ENCODE results near the gene ENOX1.
"Not testable (repeated sequence)": the region's sequence is repeated elsewhere in the genome, so short reads cannot be mapped to it uniquely, and the experiment has no call there.

Gene ENOX1

DNA sequence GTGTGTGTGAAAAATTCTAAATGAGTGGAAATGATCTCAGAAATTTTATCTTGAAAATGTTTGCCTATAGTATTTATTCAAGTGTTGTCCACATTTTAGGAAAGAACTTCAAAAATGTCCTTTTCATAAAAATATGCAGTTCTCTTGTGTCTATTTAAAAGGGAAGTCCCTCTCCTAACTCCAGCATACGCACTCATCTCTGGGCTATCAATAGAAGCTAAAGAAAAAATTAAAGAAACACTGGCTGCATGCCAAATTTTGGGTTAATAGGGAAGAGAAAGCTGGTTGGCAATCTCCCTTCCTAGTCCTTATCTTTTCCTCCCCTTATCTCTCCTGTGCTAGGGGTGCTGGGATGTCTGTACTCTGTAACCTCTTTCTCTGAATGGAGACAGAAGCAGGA is 313.3 kb downstream of the ENOX1 start:
- no peak for DNase-seq

DNA sequence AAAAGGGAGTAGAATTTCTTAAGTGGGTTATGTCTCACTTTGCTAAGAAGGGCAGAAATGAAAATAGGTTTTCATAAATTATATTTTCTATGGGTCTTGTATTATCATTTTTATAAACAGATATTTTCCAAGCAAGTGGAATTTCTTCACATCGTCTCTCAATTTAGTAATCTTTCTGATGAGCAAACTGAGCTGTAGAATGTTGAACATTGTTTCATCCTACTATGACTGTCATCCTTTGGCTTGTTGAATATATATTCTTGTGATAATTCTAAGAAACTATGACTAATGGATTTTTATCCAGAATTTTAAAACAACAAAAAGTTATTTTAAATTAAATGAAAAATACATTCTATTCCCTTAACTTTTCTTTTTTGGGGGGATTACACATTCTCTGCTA is 313.8 kb downstream of the ENOX1 start:
- DNase-seq: peak; percentile 2

DNA sequence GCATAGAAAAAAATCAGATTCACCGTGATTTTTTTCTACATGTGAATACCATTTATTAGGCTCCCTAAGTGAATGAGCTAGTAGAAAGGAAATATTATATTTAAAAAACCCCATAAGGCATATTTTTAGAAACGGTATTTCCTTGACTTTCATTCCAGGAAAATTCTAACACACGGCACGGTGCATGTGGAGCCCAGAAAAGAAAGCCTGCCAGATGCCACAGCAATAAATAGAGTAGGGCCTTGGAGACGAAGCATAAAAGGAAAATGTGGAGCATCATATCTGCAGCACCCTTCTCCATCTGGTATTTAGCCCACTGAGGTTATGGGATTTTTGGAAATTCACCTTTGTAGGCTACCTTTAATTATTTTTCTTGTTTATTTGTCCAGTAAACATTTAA is 314.4 kb downstream of the ENOX1 start:
- DNase-seq: no peak

DNA sequence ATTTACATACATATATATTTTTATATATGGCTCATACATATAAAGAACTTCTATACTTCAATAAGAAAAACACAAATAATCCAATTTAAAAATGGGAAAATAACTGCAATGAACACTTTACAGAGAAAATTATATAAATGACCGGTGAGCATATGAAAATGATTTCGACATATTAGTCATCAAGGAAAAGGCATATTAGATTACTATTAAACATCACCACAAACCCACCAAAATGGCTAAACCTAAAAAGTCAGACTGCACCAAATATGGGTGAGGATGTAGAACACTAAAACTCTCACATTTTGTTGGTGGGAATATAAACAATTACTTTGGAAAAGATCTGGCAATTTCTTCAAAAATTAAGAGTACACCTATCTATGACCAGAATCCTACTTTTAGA is 316.2 kb downstream of the ENOX1 start:
- DNase-seq: peak; percentile 34

DNA sequence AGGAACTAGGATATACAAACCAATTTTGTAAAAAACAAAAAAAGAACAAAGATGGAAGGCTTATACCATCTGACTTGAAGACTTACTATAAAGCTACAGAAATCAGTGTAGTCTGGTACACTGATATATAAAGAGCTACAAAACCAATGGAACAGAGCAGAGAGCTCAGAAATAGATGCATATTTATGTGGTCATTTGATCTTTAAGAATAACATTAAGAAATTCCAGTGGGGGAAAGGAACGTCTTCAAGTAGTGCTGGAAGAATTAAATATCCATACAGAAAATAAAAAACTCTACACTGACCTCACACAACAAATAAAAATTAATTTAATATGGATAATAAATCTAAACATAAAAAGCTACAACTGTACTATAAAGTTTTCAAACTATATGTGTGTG is 317.0 kb downstream of the ENOX1 start:
- DNase-seq: no peak

GRCh38 chr13:43464578-43465264 is 322.1 kb downstream of the ENOX1 start:
- DNase-seq: no peak

- DNase-seq: no peak
Observed at GRCh38 chr13:43448605-43449336, 338.0 kb downstream of the ENOX1 start.

GRCh38 chr13:43446126-43446525 is 340.6 kb downstream of the ENOX1 start:
- no peak for DNase-seq

DNA sequence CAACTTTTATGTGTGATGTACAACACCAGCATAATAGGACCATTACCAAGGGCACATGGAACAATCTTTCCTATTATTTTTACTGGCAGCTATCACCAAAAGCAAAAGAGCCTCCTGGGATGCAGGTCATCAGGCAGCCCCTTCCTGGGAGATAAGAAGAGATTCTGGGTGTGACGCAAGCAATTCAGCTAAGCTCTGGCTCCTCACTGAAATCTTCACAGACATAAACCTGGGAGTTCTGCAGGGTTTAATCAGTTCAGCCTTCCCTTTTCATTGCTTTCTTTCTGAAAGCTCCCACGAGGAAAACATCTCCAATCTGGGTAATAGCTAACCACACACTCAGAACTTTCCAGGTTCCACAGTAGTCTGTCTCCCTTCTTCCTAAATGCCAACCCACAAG is 341.1 kb downstream of the ENOX1 start:
- no peak for DNase-seq

- DNase-seq: peak; percentile 10
Observed at GRCh38 chr13:43444081-43444480, 342.7 kb downstream of the ENOX1 start.

DNA sequence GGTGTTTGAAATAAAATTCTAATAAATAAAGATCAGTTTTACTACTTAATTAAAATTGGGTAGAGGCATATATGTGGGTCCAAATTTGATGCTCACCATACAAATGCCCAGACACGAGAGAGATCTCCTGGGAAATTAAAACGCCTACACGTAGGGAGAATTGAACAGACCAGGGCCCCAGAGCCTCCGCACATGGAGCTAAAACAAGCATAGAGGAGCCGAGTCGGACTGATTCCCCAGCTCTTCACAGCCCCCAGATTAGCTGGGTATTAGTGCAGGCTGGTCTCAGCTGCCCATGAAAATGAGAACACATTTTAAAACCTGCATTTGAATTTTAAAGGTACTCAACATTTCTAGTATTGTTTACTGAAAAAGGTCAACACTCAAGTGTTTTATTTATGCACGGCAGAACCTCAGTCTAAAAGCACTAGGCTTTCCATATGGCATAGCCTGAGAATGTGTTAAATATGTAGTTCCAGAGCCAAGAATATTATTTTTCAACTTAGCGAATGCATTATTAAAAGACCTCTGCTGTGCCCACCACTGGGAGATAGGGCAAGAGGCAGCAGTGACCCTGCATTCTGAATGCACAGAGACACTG is 344.8 kb downstream of the ENOX1 start:
- DNase-seq: no peak

DNA sequence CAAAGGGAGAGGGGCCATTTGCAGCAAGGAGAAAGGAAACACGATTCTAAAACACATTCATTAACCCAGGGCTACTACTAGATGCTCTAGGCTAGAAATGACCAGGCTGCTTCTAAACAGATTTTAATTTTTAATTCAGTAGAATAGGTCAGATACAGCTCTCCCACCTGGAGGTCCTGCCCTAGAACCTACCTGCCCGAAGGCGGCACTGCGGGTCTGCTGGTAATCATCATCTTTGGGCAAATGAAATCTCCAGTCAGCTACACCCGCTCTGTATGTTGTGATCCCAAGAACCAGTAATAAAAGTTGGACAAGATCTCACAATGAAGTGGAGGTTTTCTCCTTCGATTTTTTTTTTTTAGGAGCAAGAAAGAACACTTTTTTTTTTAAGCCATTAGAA is 345.3 kb downstream of the ENOX1 start:
- no peak for DNase-seq

- no peak for DNase-seq
Observed at GRCh38 chr13:43434191-43434590, 352.6 kb downstream of the ENOX1 start.

DNA sequence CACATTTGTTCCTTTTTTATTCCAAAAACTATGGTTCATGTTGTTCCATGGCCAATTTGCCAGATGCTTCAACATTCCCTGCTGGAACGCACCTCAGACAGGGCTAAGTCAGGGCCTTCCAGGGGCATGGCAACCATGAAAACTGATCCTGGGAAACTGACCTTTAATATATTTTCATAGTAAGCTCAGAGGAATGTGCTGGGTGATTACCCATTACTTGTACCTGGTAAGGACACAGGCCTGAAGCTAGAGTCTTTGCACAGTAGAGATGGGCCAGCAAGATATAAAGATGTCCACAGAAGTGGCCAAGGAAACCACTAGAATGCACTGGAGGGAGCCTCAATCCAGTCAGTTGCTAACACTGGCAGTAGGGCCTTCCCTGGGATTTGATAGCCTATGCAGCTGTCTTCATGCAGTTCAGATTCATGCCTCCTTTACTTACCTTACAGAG is 353.1 kb downstream of the ENOX1 start:
- no peak for DNase-seq

DNA sequence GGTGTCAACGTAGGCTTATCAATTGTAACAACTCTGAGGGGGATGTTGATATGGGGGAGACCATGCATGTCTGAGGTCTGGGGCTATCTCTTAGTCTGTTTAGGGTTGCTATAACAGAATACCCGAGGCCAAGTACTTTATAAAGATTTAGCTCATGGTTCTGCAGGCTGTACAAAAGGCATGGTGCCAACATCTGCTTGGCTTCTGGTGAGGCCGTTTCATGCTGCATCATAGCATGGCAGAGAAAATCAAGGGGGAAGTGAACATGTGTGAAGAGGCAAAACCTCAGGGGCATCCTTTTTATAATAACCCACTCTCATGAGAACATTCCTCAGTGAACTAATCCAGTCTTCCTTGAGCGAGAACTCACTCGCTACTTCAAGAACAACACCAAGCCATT is 353.8 kb downstream of the ENOX1 start:
- no peak for DNase-seq

DNA sequence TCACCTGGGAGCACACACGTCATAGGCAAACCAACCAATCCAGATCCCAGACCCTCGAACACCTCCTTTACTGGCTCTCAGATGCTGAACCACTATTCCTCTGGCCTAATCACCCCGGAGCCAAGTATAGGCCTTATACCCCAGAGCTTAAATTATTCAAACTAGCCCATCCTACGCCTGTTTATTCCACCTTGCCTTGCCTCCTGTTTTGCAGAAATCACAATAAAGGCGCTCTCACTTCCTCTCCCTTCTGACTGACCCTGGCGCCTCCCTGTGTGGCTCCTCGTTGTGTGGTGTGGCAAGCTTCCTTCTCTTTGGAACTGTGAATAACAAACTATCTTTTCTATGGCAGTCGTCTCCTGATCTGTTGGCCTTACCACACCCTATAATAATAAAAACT is 354.9 kb downstream of the ENOX1 start:
- DNase-seq: no peak

DNA sequence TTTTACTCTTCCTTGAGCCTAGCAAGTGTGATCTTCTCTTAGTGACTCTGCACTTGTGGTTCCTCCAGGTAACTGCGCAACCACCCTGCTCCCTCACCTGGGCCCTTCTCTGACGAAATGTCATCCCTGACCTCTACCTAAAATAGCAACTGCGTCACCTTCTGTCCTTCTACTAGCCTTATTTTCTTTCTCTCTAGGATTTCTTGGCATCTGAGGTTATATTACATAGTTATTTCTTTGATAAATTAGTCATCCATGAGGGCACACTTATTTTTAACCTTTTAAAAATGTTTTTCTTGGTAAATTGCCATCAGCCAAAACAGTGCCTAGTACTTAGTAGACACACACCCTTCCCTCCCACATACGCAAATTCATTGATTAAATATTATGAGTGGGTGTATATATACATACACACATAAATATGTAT is 355.5 kb downstream of the ENOX1 start:
- no peak for DNase-seq

GRCh38 chr13:43428545-43429296 is 358.1 kb downstream of the ENOX1 start:
- peak; percentile 14 for DNase-seq

GRCh38 chr13:43426355-43426754 is 360.4 kb downstream of the ENOX1 start:
- DNase-seq: no peak

DNA sequence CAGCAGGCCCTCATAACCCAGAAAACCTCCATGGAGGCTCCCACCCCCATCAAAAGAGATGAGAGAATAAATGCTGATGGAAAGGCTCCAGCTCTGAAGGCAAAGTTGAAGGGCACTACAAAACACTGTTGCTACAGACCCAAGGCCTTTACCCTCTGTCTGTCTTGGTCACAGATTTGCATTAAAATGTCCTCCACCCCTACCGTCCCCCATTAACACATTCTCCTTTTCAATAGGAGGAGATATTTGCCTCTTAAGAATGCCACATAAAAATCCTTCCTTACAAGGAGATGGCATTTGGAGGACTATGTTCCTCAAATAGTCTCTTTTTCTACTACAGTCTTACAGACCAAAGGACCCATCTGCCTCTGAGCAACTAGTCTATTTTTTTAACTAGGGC is 361.5 kb downstream of the ENOX1 start:
- DNase-seq: no peak

- DNase-seq: no peak
Observed at GRCh38 chr13:43424412-43424811, 362.4 kb downstream of the ENOX1 start.

DNA sequence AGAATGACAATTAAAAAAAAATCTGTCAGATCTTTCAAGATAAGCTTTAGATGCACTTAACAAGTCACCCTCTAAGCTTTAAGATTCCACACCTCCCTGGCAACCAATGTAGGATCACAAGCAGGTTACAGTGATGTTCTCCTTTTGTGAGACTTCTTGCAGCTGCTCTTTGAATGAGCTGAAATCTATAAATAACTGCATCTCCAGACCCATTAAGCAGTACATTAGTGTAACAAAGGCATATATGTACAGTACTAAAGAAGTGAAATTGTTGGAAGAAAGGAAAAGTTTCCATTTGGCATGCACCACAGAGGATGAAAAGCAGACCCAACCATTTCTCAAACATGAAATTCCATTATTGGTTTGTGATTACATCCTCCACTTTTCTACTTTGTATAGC is 364.7 kb downstream of the ENOX1 start:
- DNase-seq: no peak

GRCh38 chr13:43416842-43417241 is 369.9 kb downstream of the ENOX1 start:
- DNase-seq: not testable (repeated sequence)

Measured in fibroblast of skin of right quadriceps (primary cell).